GM23338 (cell line): ENCODE results near the gene TSPEAR. TPM values are rescaled to one million over a fixed set of nuclear protein-coding genes. Genes with fewer than 3 reads are reported as not detected.

Source experiments
- ATAC-seq: fragments of 200-7000 bp; cut with Tn5 transposase; 3 replicates; pipeline ENCODE4 v1.9.1; 2020
- DNase-seq: peaks from one replicate; pipeline ENCODE4 v3.0.0-alpha.2; 2015; ENCODE audit warnings: low spot score
- H2AFZ ChIP-seq: fragments of 200-600 bp; sonication (generic); 2 replicates; pipeline ENCODE4 v1.8.0; 2016; ENCODE audit warnings: antibody characterized with exemption, mild to moderate bottlenecking, moderate library complexity
- H3F3A ChIP-seq: fragments of 200-600 bp; sonication (generic); replicated peaks from 2 replicates; pipeline ENCODE4 v1.8.0; 2017; ENCODE audit warnings: antibody characterized with exemption, mixed run types, low read depth
- H3K27ac ChIP-seq: fragments of 200-600 bp; sonication (generic); 2 replicates; pipeline ENCODE4 v1.6.1; 2016; ENCODE audit warnings: low read depth
- H3K27me3 ChIP-seq: fragments of 200-600 bp; sonication (generic); 2 replicates; pipeline ENCODE4 v1.8.0; 2016; ENCODE audit warnings: mild to moderate bottlenecking, mixed run types, moderate library complexity; ENCODE audit not compliant: insufficient read depth
- H3K36me3 ChIP-seq: fragments of 200-600 bp; sonication (generic); 2 replicates; pipeline ENCODE4 v1.8.0; 2016; ENCODE audit warnings: mild to moderate bottlenecking; ENCODE audit not compliant: insufficient read depth
- H3K4me1 ChIP-seq: fragments of 200-600 bp; sonication (generic); 2 replicates; pipeline ENCODE4 v1.8.0; 2016; ENCODE audit warnings: mild to moderate bottlenecking, moderate library complexity; ENCODE audit not compliant: insufficient read depth
- H3K4me2 ChIP-seq: fragments of 200-600 bp; sonication (generic); 2 replicates; pipeline ENCODE4 v1.7.1; 2017; ENCODE audit warnings: mixed run types
- H3K4me3 ChIP-seq: fragments of 200-600 bp; sonication (generic); 2 replicates; pipeline ENCODE4 v1.6.1; 2016; ENCODE audit warnings: mixed run types
- H3K79me2 ChIP-seq: fragments of 200-600 bp; sonication (generic); replicated peaks from 2 replicates; pipeline ENCODE4 v1.8.0; 2017; ENCODE audit warnings: mild to moderate bottlenecking; ENCODE audit not compliant: insufficient read depth
- H3K9me2 ChIP-seq: fragments of 200-600 bp; sonication (generic); 2 replicates; pipeline ENCODE4 v1.8.0; 2017; ENCODE audit not compliant: insufficient read depth
- H4K20me1 ChIP-seq: fragments of 200-600 bp; sonication (generic); replicated peaks from 2 replicates; pipeline ENCODE4 v1.8.0; 2017; ENCODE audit warnings: mild to moderate bottlenecking; ENCODE audit not compliant: insufficient read depth
- H3K27ac Mint-ChIP-seq: 2 replicates; pipeline ENCODE4 v1.8.0; 2020; ENCODE audit warnings: inconsistent platforms, mild to moderate bottlenecking, moderate library complexity, mixed read lengths
- H3K27me3 Mint-ChIP-seq: 3 replicates; pipeline ENCODE4 v1.8.0; 2022; ENCODE audit warnings: low read depth, mild to moderate bottlenecking, moderate library complexity, mixed read lengths, inconsistent platforms; ENCODE audit not compliant: insufficient read depth, poor library complexity
- H3K36me3 Mint-ChIP-seq: 3 replicates; pipeline ENCODE4 v1.8.0; 2021; ENCODE audit warnings: low read depth, mild to moderate bottlenecking, inconsistent platforms, moderate library complexity, mixed read lengths
- H3K4me1 Mint-ChIP-seq: 3 replicates; pipeline ENCODE4 v1.8.0; 2020; ENCODE audit warnings: mild to moderate bottlenecking, inconsistent platforms, mixed read lengths
- H3K4me3 Mint-ChIP-seq: 3 replicates; pipeline ENCODE4 v1.8.0; 2021; ENCODE audit warnings: moderate library complexity, mild to moderate bottlenecking, inconsistent platforms, mixed read lengths
- H3K9me3 Mint-ChIP-seq: 3 replicates; pipeline ENCODE4 v1.8.0; 2020; ENCODE audit warnings: moderate library complexity, mild to moderate bottlenecking, inconsistent platforms, mixed read lengths
- CREB1 ChIP-seq: fragments of 250-450 bp; sonication (Bioruptor Pico); IDR thresholded peaks from 2 replicates; pipeline ENCODE4 v1.5.0; 2020; ENCODE audit warnings: low read depth, mild to moderate bottlenecking, moderate library complexity
- EZH2 ChIP-seq: fragments of 200-600 bp; sonication (generic); IDR thresholded peaks from one replicate; pipeline ENCODE4 v1.8.0; 2017; ENCODE audit warnings: antibody characterized with exemption, mild to moderate bottlenecking, low read depth; ENCODE audit not compliant: unreplicated experiment
- EZH2phosphoT487 ChIP-seq: fragments of 200-600 bp; sonication (generic); IDR thresholded peaks from one replicate; pipeline ENCODE4 v1.8.1; 2018; ENCODE audit warnings: antibody characterized with exemption; ENCODE audit not compliant: unreplicated experiment
- JUNB ChIP-seq: IDR thresholded peaks from one replicate; pipeline ENCODE4 v1.6.1; 2016; ENCODE audit warnings: antibody characterized with exemption; ENCODE audit not compliant: unreplicated experiment
- NANOG ChIP-seq: IDR thresholded peaks from 2 replicates; pipeline ENCODE4 v1.6.1; 2016; ENCODE audit warnings: antibody characterized with exemption, borderline replicate concordance
- POLR2AphosphoS5 ChIP-seq: IDR thresholded peaks from 2 replicates; pipeline ENCODE4 v1.6.1; 2016; ENCODE audit warnings: antibody characterized with exemption, low read depth
- ZNF114 ChIP-seq: fragments of 250-450 bp; sonication (Bioruptor Pico); IDR thresholded peaks from 2 replicates; pipeline ENCODE4 v1.5.0; 2020; ENCODE audit warnings: mild to moderate bottlenecking, moderate library complexity
- ZNF331 ChIP-seq: fragments of 250-450 bp; sonication (Bioruptor Pico); IDR thresholded peaks from 2 replicates; pipeline ENCODE4 v1.5.0; 2020; ENCODE audit warnings: low read depth, mild to moderate bottlenecking, moderate library complexity
- polyA plus RNA-seq: library from polyadenylated mRNA; unstranded; fragments of >200 nt; fragmentation: Nextera tagmentation; extraction: Ambion mirVana; gene quantifications from 2 replicates; pipeline ENCODE4 v1.2.1, GENCODE V29; 2016
- total RNA-seq: library from RNA; depleted of rRNA; stranded (reverse); fragments of >200 nt; shearing (Covaris generic); gene quantifications from 2 replicates; pipeline ENCODE4 v1.2.3, GENCODE V29; 2014
- TF ChIP-seq, protein P1 (sequence below): fragments of 250-450 bp; sonication (Bioruptor Pico); IDR thresholded peaks from 2 replicates; pipeline ENCODE4 v1.5.0; 2020; ENCODE audit warnings: mild to moderate bottlenecking, moderate library complexity
- TF ChIP-seq, protein P2 (sequence below): IDR thresholded peaks from one replicate; pipeline ENCODE4 v1.6.1; 2018; ENCODE audit warnings: antibody characterized with exemption; ENCODE audit not compliant: unreplicated experiment
- TF ChIP-seq, protein P3 (sequence below): IDR thresholded peaks from 2 replicates; pipeline ENCODE4 v1.6.1; 2016; ENCODE audit warnings: antibody characterized with exemption

Gene TSPEAR
- total and polyA plus RNA-seq, 2 experiments from 2014 or later: 0.35 to 0.92 TPM

DNA sequence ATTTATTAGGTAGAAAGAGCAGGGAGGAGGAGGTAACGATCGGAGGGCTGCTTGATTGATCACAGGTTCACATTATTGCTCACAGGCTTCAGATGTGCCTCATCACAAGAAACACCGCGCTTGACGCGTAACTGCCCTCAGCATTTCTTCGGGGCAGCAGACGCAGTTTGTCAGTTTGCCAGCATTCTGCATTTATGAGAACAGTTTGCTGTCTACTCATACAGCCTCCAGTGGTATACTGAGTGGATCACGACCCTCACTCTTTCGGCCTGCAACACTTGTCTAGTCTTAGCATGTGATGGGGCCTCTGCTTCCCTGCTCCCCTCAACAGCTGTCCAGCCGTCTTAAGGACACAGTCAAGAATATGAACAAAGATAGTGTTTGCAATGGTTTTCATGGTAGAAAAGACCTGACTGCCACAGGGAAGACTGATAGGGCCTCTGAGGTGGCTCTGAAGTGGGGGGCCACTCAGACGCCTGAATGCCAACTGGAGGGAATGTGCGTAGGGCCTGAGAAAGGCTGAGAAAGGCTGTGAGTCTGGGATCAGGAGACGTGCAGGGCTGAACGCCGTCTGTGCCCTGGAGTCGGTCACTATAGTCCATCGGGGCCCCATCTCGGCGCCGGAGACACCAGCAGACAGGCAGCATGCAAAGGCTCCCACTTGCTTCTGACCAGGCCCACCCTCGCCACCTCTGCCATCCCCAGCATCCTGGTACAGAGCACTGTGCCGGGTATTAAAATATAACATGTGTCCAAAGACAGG lies 45.2 kb upstream of the TSPEAR start:
- H3K9me2 ChIP-seq: no peaks in the 10 kb centered on the region
- H3K4me1 ChIP-seq: peaks cover 7% of the 10 kb centered on the region
- no peak for TF ChIP-seq CREB1
- H2AFZ ChIP-seq: no peak overlapping the region
- H3K27ac Mint-ChIP-seq: no peak overlapping the region
- H3K4me2 ChIP-seq: no peak overlapping the region
- H3K4me3 Mint-ChIP-seq: no peak overlapping the region
- no peaks in the 10 kb centered on the region for H3F3A ChIP-seq
- peaks cover 35% of the 10 kb centered on the region for H3K4me1 Mint-ChIP-seq
- H3K36me3 Mint-ChIP-seq: peaks cover 7% of the 10 kb centered on the region; the same call in 2 of the 3 replicates
- H3K27me3 Mint-ChIP-seq: peaks cover 5% of the 10 kb centered on the region
- H3K27me3 ChIP-seq: no peaks in the 10 kb centered on the region
- no peak overlapping the region for H3K4me3 ChIP-seq
- ATAC-seq: no peak
- H3K27ac ChIP-seq: no peak overlapping the region
- H3K79me2 ChIP-seq: no peaks in the 10 kb centered on the region
- H4K20me1 ChIP-seq: no peaks in the 10 kb centered on the region
- peaks cover 17% of the 10 kb centered on the region for H3K9me3 Mint-ChIP-seq
- no peaks in the 10 kb centered on the region; the same call in 1 of the 2 replicates for H3K36me3 ChIP-seq
- no peak for DNase-seq

DNA sequence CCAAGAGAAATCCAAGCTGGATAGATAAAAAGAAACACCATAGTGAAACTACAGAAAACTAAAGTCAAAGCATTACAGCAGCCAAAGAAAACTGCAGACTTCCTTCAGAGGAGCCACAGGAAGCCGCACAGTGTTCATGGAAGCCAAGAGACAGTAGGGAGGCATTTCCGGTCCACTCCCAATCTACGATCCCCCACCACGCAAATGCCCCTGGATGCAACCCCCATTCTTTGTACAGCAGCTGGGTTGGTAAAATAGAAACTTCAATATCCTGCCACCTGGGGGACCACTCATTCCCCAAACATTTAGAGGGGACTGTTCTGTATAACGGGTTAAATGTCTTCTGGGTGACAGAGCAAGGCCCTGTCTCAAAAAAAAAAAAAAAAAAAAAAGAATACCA lies 43.9 kb upstream of the TSPEAR start:
- H3K36me3 ChIP-seq: no peaks in the 10 kb centered on the region; the same call in 1 of the 2 replicates
- ATAC-seq: no peak
- no peaks in the 10 kb centered on the region for H3K79me2 ChIP-seq
- H3K4me2 ChIP-seq: no peak overlapping the region
- H3K4me1 Mint-ChIP-seq: peaks cover 31% of the 10 kb centered on the region
- no peaks in the 10 kb centered on the region for H3F3A ChIP-seq
- H4K20me1 ChIP-seq: no peaks in the 10 kb centered on the region
- H3K27me3 Mint-ChIP-seq: peaks cover 7% of the 10 kb centered on the region
- no peak overlapping the region for H2AFZ ChIP-seq
- peaks cover 14% of the 10 kb centered on the region for H3K4me1 ChIP-seq
- peaks cover 7% of the 10 kb centered on the region; the same call in 2 of the 3 replicates for H3K36me3 Mint-ChIP-seq
- TF ChIP-seq, protein P1, sequence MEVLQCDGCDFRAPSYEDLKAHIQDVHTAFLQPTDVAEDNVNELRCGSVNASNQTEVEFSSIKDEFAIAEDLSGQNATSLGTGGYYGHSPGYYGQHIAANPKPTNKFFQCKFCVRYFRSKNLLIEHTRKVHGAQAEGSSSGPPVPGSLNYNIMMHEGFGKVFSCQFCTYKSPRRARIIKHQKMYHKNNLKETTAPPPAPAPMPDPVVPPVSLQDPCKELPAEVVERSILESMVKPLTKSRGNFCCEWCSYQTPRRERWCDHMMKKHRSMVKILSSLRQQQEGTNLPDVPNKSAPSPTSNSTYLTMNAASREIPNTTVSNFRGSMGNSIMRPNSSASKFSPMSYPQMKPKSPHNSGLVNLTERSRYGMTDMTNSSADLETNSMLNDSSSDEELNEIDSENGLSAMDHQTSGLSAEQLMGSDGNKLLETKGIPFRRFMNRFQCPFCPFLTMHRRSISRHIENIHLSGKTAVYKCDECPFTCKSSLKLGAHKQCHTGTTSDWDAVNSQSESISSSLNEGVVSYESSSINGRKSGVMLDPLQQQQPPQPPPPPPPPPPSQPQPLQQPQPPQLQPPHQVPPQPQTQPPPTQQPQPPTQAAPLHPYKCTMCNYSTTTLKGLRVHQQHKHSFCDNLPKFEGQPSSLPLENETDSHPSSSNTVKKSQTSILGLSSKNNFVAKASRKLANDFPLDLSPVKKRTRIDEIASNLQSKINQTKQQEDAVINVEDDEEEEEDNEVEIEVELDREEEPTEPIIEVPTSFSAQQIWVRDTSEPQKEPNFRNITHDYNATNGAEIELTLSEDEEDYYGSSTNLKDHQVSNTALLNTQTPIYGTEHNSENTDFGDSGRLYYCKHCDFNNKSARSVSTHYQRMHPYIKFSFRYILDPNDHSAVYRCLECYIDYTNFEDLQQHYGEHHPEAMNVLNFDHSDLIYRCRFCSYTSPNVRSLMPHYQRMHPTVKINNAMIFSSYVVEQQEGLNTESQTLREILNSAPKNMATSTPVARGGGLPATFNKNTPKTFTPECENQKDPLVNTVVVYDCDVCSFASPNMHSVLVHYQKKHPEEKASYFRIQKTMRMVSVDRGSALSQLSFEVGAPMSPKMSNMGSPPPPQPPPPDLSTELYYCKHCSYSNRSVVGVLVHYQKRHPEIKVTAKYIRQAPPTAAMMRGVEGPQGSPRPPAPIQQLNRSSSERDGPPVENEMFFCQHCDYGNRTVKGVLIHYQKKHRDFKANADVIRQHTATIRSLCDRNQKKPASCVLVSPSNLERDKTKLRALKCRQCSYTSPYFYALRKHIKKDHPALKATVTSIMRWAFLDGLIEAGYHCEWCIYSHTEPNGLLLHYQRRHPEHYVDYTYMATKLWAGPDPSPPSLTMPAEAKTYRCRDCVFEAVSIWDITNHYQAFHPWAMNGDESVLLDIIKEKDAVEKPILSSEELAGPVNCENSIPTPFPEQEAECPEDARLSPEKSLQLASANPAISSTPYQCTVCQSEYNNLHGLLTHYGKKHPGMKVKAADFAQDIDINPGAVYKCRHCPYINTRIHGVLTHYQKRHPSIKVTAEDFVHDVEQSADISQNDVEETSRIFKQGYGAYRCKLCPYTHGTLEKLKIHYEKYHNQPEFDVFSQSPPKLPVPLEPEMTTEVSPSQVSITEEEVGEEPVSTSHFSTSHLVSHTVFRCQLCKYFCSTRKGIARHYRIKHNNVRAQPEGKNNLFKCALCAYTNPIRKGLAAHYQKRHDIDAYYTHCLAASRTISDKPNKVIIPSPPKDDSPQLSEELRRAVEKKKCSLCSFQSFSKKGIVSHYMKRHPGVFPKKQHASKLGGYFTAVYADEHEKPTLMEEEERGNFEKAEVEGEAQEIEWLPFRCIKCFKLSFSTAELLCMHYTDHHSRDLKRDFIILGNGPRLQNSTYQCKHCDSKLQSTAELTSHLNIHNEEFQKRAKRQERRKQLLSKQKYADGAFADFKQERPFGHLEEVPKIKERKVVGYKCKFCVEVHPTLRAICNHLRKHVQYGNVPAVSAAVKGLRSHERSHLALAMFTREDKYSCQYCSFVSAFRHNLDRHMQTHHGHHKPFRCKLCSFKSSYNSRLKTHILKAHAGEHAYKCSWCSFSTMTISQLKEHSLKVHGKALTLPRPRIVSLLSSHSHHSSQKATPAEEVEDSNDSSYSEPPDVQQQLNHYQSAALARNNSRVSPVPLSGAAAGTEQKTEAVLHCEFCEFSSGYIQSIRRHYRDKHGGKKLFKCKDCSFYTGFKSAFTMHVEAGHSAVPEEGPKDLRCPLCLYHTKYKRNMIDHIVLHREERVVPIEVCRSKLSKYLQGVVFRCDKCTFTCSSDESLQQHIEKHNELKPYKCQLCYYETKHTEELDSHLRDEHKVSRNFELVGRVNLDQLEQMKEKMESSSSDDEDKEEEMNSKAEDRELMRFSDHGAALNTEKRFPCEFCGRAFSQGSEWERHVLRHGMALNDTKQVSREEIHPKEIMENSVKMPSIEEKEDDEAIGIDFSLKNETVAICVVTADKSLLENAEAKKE (CRISPR knock-in tag): no peak
- TF ChIP-seq JUNB: no peak
- TF ChIP-seq EZH2: no peak
- TF ChIP-seq POLR2AphosphoS5: no peak
- no peak for TF ChIP-seq ZNF114 (CRISPR knock-in tag)
- TF ChIP-seq, protein P2, sequence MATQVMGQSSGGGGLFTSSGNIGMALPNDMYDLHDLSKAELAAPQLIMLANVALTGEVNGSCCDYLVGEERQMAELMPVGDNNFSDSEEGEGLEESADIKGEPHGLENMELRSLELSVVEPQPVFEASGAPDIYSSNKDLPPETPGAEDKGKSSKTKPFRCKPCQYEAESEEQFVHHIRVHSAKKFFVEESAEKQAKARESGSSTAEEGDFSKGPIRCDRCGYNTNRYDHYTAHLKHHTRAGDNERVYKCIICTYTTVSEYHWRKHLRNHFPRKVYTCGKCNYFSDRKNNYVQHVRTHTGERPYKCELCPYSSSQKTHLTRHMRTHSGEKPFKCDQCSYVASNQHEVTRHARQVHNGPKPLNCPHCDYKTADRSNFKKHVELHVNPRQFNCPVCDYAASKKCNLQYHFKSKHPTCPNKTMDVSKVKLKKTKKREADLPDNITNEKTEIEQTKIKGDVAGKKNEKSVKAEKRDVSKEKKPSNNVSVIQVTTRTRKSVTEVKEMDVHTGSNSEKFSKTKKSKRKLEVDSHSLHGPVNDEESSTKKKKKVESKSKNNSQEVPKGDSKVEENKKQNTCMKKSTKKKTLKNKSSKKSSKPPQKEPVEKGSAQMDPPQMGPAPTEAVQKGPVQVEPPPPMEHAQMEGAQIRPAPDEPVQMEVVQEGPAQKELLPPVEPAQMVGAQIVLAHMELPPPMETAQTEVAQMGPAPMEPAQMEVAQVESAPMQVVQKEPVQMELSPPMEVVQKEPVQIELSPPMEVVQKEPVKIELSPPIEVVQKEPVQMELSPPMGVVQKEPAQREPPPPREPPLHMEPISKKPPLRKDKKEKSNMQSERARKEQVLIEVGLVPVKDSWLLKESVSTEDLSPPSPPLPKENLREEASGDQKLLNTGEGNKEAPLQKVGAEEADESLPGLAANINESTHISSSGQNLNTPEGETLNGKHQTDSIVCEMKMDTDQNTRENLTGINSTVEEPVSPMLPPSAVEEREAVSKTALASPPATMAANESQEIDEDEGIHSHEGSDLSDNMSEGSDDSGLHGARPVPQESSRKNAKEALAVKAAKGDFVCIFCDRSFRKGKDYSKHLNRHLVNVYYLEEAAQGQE: no peak
- TF ChIP-seq, protein P3, sequence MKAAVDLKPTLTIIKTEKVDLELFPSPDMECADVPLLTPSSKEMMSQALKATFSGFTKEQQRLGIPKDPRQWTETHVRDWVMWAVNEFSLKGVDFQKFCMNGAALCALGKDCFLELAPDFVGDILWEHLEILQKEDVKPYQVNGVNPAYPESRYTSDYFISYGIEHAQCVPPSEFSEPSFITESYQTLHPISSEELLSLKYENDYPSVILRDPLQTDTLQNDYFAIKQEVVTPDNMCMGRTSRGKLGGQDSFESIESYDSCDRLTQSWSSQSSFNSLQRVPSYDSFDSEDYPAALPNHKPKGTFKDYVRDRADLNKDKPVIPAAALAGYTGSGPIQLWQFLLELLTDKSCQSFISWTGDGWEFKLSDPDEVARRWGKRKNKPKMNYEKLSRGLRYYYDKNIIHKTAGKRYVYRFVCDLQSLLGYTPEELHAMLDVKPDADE: no peak
- no peak for TF ChIP-seq NANOG
- TF ChIP-seq ZNF331 (CRISPR knock-in tag): no peak
- no peak for TF ChIP-seq EZH2phosphoT487
- TF ChIP-seq CREB1: no peak
- H3K9me2 ChIP-seq: no peaks in the 10 kb centered on the region
- no peaks in the 10 kb centered on the region for H3K27me3 ChIP-seq
- no peak overlapping the region for H3K27ac Mint-ChIP-seq
- no peak overlapping the region for H3K4me3 Mint-ChIP-seq
- peaks cover 14% of the 10 kb centered on the region for H3K9me3 Mint-ChIP-seq
- no peak for DNase-seq
- no peak overlapping the region for H3K4me3 ChIP-seq
- no peak overlapping the region for H3K27ac ChIP-seq
